NAMALWA (cell line): Measurements from ENCODE around the gene DHH.
A peak's percentile ranks its signal among the peaks of the same experiment; 100 is the strongest.

ENCODE experiments used
- DNase-seq: peaks from one replicate; pipeline ENCODE4 v3.0.0-alpha.2; 2015; ENCODE audit warnings: low spot score

Gene DHH

DNA sequence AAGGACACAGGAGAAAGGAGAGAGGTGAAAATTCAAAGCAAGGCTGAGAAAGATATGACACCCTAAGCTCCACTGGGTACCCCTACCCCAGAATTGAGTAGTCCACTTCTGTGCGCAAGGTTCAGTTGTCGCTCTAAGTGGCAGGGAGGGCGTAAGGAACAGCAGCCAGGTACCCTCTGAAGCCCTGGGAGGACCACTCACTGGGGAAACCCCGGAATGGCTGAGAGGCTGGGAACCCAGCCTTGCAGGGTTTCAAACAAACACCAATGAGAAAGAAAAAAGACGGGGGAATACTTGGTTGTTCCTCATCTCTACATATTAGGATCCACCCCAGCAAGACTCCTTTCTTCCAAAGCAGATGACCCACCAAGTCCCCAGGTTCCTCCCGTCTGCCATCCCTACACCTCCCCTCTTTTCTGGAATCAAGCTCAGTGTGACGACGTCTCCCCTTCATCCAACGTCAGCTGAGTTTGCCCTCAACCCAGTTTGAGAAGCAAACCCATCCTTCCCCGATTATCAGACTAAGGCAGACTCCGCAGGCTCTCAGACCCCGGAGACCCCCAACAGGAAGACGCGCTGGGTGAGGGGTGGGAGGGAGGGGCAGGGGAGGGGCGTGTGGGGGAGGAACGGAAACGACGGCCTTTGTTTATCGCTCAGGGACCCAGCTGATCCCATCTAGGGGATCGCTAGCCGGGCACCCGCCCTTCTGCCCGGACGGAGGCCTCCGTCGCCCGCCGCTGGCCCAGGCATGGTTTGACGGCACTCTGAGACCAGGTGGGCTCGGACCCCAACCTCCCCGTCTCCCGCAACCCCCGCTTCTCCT, 15.3 kb upstream of the DHH start:
- DNase-seq, result peak; percentile 31

- no peak for DNase-seq
Observed at GRCh38 chr12:49108958-49109404, 14.4 kb upstream of the DHH start.

- DNase-seq, result no peak
Observed at GRCh38 chr12:49105504-49106084, 11.0 kb upstream of the DHH start.

GRCh38 chr12:49104822-49105221, 10.2 kb upstream of the DHH start:
- no peak for DNase-seq

GRCh38 chr12:49100380-49100779, 5.8 kb upstream of the DHH start:
- DNase-seq, result no peak

DNA sequence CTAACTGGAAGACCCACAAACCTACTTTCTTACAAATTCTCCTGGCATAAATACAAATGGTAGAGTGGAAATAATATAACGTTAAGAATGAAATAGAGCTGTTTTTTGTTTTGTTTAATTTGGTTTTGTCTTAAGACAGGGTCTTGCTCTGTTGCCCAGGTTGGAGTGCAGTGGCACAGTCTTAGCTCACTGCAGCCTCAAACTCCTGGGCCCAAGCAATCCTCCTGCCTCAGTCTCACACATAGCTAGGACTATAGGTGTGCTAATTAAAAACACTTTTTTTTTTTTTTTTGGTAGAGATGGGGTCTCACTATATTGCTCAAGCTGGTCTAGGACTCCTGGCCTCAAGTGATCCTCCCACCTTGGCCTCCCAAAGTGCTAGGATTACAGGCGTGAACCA, 4.1 kb upstream of the DHH start:
- DNase-seq, result no peak

DNA sequence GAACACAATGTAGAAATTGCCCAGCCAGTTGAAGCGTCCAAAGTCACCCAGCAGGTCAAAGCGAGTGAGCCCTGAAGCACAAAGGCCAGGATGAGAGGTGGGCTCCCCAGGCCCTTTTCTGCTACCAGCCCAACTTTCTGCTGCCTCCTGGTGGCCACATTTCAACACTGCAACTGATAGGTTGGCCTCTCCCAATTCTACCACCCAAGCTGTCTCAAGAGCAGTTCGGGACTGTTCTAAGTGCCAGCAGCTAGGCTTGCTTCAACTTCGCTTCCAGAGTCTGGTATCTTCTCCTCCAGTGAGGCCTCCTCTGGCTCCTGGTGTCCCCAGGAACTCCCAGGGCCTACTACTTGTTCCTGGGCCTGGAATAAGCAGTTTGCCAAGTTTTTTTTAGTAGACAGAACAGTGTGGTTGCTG, 3.4 kb upstream of the DHH start:
- DNase-seq, result peak; percentile 80

GRCh38 chr12:49097381-49097780, 2.8 kb upstream of the DHH start:
- DNase-seq, result no peak

DNA sequence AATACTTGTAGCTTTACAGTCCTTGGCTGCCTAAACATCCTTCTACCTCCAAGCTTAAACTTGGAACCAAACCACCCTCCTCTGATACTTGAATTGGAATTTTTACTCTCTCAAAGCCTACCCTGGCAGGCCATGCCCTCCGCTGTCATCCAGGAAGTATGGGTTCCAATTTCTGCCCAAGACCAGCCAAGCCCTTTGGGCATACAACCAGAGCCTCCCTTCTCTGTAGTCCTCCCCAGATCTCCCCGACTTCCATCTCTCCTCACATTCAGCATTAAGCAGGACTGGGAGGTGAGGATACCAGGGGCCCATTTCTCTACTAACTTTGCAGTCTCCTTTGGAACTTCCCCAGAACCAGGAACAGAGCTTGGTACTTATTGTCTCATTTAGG, 369 bp upstream of the DHH start:
- no peak for DNase-seq

DNA sequence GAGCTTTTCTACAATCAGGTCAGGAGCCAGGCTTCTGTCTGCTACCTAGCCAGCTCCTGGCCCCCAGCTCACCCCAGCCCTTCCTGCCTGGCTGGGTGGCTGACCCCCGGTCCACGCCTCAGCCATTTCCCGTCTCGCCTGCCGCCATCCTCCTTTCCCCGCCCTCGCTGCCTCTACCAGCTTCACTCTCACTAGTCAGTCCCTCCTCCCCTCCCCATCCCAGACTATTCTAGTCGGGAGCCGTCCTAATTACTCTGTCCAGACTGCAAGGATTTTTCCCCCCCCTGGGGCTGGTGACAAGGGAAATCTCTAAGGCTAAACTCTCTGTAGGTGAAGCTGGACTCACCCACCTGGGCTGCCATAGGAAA, 825 bp downstream of the DHH start:
- no peak for DNase-seq

- no peak for DNase-seq
Observed at GRCh38 chr12:49092816-49093406, 1.7 kb downstream of the DHH start.

DNA sequence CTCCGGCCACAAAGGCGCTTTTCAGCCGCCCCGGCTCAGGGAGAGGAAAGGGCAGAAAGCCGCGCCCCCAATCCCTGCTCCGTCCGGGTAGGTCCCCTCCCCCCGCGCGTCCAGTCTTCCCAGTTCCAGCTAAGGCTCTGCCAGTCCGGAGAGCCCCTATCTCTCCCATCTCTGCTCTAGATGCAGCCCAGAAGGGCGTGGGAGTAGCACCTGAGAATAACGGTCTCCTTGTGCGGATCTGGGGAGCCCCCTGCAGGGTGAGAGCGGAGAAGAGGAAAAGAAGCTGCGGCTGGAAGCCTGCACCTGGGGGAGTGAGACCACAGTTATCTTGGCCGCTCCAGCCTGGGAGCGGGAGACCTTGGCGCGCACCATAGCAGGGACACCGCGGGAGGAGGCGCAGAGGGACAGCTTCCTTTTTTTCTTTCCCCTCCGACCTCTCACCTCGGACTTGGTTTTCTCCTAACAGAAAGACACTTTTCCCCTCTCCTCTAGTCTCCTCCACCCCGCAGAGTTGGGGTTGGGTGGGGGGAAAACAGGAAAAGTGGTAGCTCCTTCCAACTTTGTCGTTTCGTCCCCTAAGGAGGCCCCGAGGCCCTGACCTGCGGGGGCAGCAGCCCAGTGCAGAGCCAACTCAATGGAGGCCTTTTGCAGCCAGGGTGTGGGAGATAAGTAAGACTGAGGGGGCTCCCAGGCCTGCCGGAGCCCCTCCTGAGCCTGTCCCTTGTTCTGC, 2.4 kb downstream of the DHH start:
- DNase-seq, result peak; percentile 70

GRCh38 chr12:49091836-49092085, 2.8 kb downstream of the DHH start:
- DNase-seq, result no peak

GRCh38 chr12:49091056-49091835, 3.4 kb downstream of the DHH start:
- DNase-seq, result no peak

DNA sequence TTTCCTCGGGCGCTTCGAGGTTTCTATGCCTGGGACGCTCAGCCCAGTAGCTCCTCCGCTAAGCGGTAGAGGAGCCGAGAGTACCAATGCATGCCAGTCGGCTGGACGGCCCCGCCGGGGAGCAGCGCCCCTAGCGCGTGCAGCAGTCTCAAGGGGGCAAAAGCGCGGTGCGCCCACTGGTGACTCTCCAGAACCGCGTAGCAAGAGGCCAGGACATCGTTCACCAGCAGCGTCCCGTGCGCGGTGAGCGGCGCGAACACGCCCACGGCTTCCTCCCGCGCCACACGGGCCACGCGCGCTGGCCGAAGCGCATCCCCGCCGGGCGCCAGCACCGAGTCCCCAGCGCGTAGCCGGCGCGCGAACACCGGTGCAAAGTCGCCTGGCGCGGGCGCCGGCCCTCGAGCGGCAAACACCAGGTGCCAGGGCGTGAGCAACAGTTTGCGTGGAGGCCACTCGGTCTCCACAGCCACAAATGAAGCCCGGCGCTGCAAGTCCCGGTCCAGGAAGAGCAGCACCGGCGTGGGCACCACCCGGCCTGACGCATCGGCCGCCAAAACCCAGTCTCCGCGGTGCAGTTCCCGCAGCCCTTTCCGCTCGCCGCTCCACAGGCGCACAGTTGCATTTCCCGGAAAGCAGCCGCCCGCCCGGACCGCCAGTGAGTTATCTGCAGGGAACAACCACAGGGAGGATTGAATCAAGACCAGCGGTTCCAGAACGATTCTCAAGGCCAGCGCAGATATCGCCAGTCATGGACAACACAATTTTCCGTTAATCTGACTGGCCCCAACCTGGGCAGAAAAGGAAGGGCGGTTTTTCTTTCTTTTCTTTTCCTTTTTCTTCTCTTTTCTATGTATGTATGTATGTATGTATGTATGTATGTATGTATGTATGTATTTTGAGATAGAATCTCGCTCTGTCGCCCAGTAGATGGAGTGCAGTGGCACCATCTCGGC, 4.5 kb downstream of the DHH start:
- DNase-seq, result no peak

DNA sequence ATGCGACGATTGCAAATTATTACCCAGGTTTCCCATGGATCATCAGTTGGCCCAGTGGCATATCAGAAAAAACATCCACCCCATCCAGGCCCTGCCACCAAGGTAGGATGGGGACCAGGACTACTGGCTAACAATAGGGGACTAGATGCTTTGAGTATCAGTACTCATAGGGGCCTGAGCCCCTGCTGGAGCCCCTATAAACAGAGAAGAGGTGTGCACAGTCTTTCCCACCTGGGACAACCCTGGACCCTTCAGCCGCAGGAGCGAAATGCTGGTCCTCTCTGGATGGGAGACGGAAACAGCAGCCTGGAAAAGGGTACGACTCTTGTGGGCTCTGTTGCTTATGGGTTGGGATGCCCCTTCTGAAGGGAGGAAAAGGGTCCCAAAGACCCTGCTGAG, 5.7 kb downstream of the DHH start:
- DNase-seq, result no peak

GRCh38 chr12:49088150-49088931, 6.3 kb downstream of the DHH start:
- DNase-seq, result peak; percentile 92

DNA sequence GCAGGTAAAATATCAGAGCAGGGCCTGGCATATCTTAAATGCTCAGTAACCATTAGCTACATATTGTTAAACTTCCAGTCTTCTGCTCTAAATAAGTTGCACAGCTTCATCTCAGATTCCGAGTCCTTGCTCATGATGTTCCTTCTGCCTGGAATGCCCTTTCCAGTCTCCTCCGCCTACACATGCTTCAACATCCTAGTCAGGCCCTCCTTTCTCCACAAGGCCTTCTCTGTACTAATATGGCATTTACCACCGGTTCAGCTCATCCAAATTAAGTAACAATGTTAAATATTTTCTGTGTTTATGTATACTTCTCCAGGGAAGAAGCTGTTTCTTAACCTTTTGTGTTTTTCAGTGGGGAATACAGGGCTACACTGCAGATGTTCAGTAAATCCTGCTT, 8.5 kb downstream of the DHH start:
- no peak for DNase-seq

- DNase-seq, result no peak
Observed at GRCh38 chr12:49084438-49084837, 10.2 kb downstream of the DHH start.

DNA sequence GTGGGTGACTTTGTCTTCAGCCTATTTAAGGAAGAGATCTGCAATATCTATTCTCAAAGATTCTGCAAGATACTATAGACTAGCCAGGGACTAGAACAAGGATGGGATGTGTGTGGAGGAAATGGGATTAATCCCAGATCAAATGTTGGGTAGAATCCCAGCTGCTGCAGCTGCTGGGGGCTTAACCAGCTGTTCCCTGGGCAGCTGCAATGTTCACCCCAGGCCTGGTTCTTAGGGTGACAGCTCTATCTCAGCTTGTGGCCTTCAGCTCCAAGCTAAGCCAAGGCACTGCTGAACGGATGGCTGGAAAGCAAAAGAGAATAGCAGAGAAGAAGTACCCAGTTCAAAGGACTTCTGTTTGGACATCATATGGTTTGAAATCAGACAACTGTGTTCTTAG, 14.8 kb downstream of the DHH start:
- no peak for DNase-seq
